Aorta (tissue), 5 donors: ENCODE data around the gene NIPAL3. TPM values are rescaled to one million over a fixed set of nuclear protein-coding genes. Genes with fewer than 3 reads are reported as not detected.

ENCODE experiments used
- ATAC-seq: fragments of 200-7000 bp; cut with Tn5 transposase; one replicate; pipeline ENCODE4 v1.9.1; 2022; ENCODE audit warnings: moderate library complexity; ENCODE audit not compliant: low FRiP score
- DNase-seq, 2 donors: peaks; one replicate each; pipeline ENCODE4 v3.0.0-alpha.2; 2020
- H3K27ac ChIP-seq, 2 donors: one replicate each; pipeline ENCODE4 v1.5.1; 2013; ENCODE audit warnings: low read length in 2 of 2, mild to moderate bottlenecking in 2 of 2, moderate library complexity in 2 of 2, control low read depth in 1 of 2, inconsistent platforms in 1 of 2, low read depth in 1 of 2
- H3K27me3 ChIP-seq, 2 donors: one replicate each; pipeline ENCODE4 v1.6.1; 2013; ENCODE audit warnings: control low read depth in 1 of 2, low read length in 1 of 2, mild to moderate bottlenecking in 1 of 2, moderate library complexity in 1 of 2; ENCODE audit not compliant: insufficient read depth in 2 of 2, control insufficient read depth in 1 of 2
- H3K36me3 ChIP-seq, 2 donors: one replicate each; pipeline ENCODE4 v1.6.1; 2013; ENCODE audit warnings: control low read depth in 1 of 2, low read length in 1 of 2, mild to moderate bottlenecking in 1 of 2; ENCODE audit not compliant: insufficient read depth in 2 of 2, control insufficient read depth in 1 of 2
- H3K4me1 ChIP-seq, 2 donors: one replicate each; pipeline ENCODE4 v1.6.1; 2013; ENCODE audit warnings: low read length in 2 of 2, control low read depth in 1 of 2, mild to moderate bottlenecking in 1 of 2, moderate library complexity in 1 of 2; ENCODE audit not compliant: insufficient read depth in 2 of 2, control insufficient read depth in 1 of 2
- H3K4me3 ChIP-seq, 2 donors: one replicate each; pipeline ENCODE4 v1.5.1; 2013; ENCODE audit warnings: low read length in 2 of 2, control low read depth in 1 of 2, mild to moderate bottlenecking in 1 of 2
- H3K9me3 ChIP-seq: one replicate; pipeline ENCODE4 v1.6.1; 2013; ENCODE audit warnings: mild to moderate bottlenecking, low read length; ENCODE audit not compliant: control insufficient read depth
- WGBS, 2 donors: extraction: QIAGEN DNeasy Blood & Tissue Kit; methylation state at CpG; one replicate each; pipeline ENCODE4 v1.1.7; 2013; 5-methylcytosine and 5-hydroxymethylcytosine counted together
- intact Hi-C, 2 donors: fragments of 100-400 bp; cut with DNase I; formaldehyde crosslinking; loops; one replicate each; pipeline versions ENCODE4 v1.14.2 to v1.15.0; 2022
- long read RNA-seq, 2 donors: library from polyadenylated mRNA; unstranded; transcript quantifications; one replicate each; pipeline ENCODE4 v2.0.0, GENCODE V29; 2020 to 2021
- polyA plus RNA-seq, 2 donors: library from polyadenylated mRNA; stranded (reverse); fragments of 200-250 nt; gene quantifications; one replicate each; pipeline ENCODE4 v1.2.3, GENCODE V29; 2013
- total RNA-seq, 2 donors: library from RNA; stranded (reverse); fragmentation: NEBNext Ultra II Directional; extraction: Animal tissue kit (Norgen Biotek cat#: 25700); gene quantifications; one replicate each; pipeline ENCODE4 v1.2.1, GENCODE V29; 2021
- donor health status: healthy with polysubstance abuse.
- donor health status: Bipolar disorder and iron deficiency.
- donor health status: DM: no; HTN: no; CAD: no.
- donor health status: DM: no; HTN: no; CAD: no.
- donor health status: DM: yes; HTN: yes; CAD: no.

Gene NIPAL3
- 10 to 100 TPM in 1 of 2 donors, 1 to 10 TPM in 1; 9.8 to 13.0 TPM for total RNA-seq
- polyA plus RNA-seq: 1 to 10 TPM; 6.3 to 6.7 TPM
- long read RNA-seq, donor 1, partial matches to known transcripts: 0 of 17 reads
- long read RNA-seq, donor 1, other reads (novel, unspliced or antisense): 11 of 17 reads
- long read RNA-seq, donor 2, partial matches to known transcripts: 1 of 6 reads
- long read RNA-seq, donor 2, other reads (novel, unspliced or antisense): 2 of 6 reads

DNA sequence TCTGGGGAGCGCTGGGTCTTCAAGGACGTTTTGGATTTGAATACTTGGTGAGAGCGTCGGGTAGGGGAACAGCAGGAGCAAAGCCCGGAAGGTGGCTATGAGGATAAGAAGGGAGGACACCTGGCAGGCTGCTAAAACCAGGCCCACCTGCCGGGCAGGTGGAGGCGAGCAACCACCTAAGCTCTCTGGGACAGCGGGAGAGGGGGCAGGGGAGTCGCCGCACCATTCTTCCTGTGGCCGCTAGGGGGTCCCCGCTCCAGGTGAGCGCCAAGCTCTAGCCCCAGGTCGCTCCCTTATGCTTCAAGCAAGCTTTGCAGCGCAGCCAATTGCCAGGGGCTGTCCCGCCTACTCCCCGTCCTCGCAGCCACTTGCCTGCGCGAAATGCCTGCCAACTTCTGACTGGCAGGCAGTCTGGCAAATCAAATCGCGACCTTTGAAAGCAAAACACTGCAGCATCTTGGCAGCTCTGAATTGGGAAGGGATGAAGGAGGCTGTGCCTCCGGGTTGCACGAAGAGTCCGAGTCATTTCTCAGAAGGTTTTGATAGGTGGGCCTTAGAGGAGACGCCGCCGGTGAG is at the start of gene NIPAL3:
Gene NIPAL3, plus strand, starts transcription at position 469 of the 576 bp plus-strand sequence. CDS start 3,746 bp downstream, outside the sequence.
- 3 to 4% methylated on average over 28 of the region's 28 CpGs for WGBS, 2 donors
- H3K4me1 ChIP-seq: no peaks in the 10 kb centered on the region

DNA sequence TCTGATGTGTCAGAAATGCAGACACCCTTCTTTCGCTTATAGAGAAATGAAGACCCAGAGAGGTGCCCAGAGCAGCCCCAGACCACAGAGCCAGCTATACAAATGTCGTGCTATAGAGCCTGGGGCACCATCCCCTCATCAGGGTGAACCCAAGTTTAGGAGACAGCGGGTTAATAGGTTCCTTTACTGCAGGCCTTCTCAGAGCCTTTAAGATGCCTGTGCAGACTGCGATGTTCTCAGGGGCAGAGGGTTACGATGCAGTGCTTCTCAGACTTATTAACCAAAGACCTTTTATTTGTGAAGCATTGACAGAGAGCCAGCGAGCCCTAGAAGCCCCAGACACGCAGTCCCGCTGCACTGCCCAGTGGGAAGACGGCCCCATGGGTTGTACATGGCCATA is 48.9 kb upstream of the NIPAL3 start:
- 97% methylated on average over 9 of the region's 9 CpGs for WGBS, 2 donors
- no peaks in the 10 kb centered on the region for H3K4me1 ChIP-seq
- H3K27me3 ChIP-seq: no peaks in the 10 kb centered on the region

More for the DNA sequence above, at the start of gene NIPAL3:
- ATAC-seq (peak; percentile 95), DNase-seq (peak; percentile 97 to 99)
- H3K36me3 ChIP-seq: no peaks in the 10 kb centered on the region
- no peaks in the 10 kb centered on the region for H3K9me3 ChIP-seq
- no peaks in the 10 kb centered on the region for H3K27me3 ChIP-seq
- intact Hi-C loops: loop anchor here in 1 of 2 donors (10.0 kb wide), 1 partner anchor 229 kb away; the partner anchor contains the start of gene SRRM1
- H3K27ac ChIP-seq: no peak within 1 kb of the TSS
- peak within 1 kb of the TSS; percentile 49 to 67 for H3K4me3 ChIP-seq

GRCh38 chr1:24369199-24369598 is 46.4 kb upstream of the NIPAL3 start:
- H3K9me3 ChIP-seq: no peaks in the 10 kb centered on the region
- peaks cover 0 to 2% of the 10 kb centered on the region in 2 donors for H3K36me3 ChIP-seq
- no peak overlapping the region for H3K27ac ChIP-seq
- no peak overlapping the region for H3K4me3 ChIP-seq
- intact Hi-C loops: no loop called here
- peak; percentile 68 for ATAC-seq
- no peaks in the 10 kb centered on the region for H3K27me3 ChIP-seq
- no peaks in the 10 kb centered on the region for H3K4me1 ChIP-seq
- 33 to 82% methylated on average over 4 of the region's 4 CpGs for WGBS, 2 donors
- DNase-seq: peak in 1 of 2 donors; percentile 82

More for the DNA sequence above, 48.9 kb upstream of the NIPAL3 start:
- no peak overlapping the region for H3K27ac ChIP-seq
- H3K9me3 ChIP-seq: no peaks in the 10 kb centered on the region
- intact Hi-C loops: no loop called here
- H3K36me3 ChIP-seq: no peaks in the 10 kb centered on the region
- no peak for DNase-seq
- no peak overlapping the region for H3K4me3 ChIP-seq
- no peak for ATAC-seq

GRCh38 chr1:24369801-24370200 is 45.8 kb upstream of the NIPAL3 start:
- DNase-seq: no peak
- intact Hi-C loops: no loop called here
- peaks cover 0 to 2% of the 10 kb centered on the region in 2 donors for H3K36me3 ChIP-seq
- H3K27me3 ChIP-seq: no peaks in the 10 kb centered on the region
- 91 to 92% methylated on average over 4 of the region's 4 CpGs for WGBS, 2 donors
- no peaks in the 10 kb centered on the region for H3K9me3 ChIP-seq
- ATAC-seq: no peak
- H3K4me3 ChIP-seq: no peak overlapping the region
- no peaks in the 10 kb centered on the region for H3K4me1 ChIP-seq
- no peak overlapping the region for H3K27ac ChIP-seq

DNA sequence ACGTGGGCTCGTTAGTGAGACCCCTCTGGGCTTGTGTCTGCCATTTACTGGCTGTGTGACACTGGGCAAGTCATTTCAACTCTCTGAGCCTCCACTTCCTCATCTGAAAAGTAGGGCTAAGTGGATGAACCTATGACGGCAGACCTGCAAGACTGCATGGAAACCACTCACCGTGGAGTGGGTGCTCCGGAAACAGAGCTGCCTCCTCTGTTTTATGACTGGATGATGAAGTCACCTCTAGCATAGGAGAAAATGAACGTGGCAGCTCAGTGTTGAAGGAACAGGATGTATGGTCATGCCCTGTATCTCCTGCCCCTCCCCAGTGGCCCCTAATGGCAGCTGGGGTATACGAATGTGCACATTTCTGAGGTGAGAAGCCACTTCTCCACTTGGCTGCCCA is 42.6 kb upstream of the NIPAL3 start:
- WGBS, 2 donors: 89% methylated on average over 7 of the region's 7 CpGs
- Histone ChIP-seq H3K27me3 (no peaks in the 10 kb centered on the region), H3K4me1 (no peaks in the 10 kb centered on the region), H3K36me3 (peaks cover 0 to 4% of the 10 kb centered on the region in 2 donors), H3K4me3 (no peak overlapping the region), H3K9me3 (no peaks in the 10 kb centered on the region), H3K27ac (no peak overlapping the region)
- intact Hi-C loops: no loop called here
- ATAC-seq: no peak
- no peak for DNase-seq

DNA sequence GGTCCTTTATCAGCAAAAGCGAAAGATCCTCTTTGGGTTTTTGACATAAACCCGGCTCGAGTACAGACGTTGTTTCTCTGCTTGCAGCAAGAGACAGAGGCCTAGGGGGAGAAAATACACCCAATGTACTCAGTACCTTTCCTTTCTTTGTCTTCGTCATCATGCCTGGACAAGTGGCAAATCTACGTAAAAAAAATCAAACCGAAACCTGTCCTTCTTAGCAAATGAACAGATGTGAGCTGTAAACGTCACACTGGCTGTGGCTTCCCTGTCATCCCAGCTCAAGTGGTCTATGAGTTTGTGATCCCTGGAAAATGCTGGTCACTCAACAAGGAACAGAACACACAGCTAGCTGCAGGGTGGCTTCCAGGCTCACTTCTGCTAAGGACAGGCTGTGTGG is 41.9 kb upstream of the NIPAL3 start:
- WGBS, 2 donors: 90 to 93% methylated on average over 8 of the region's 8 CpGs
- Histone ChIP-seq H3K36me3 (peaks cover 0 to 4% of the 10 kb centered on the region in 2 donors), H3K27me3 (no peaks in the 10 kb centered on the region), H3K27ac (no peak overlapping the region), H3K4me1 (no peaks in the 10 kb centered on the region), H3K4me3 (no peak overlapping the region), H3K9me3 (no peaks in the 10 kb centered on the region)
- ATAC-seq: no peak
- DNase-seq: no peak
- intact Hi-C loops: no loop called here

- WGBS, 2 donors: 68 to 79% methylated on average over 13 of the region's 13 CpGs
These were observed 40.5 kb upstream of the NIPAL3 start for GRCh38 chr1:24374891-24375786.

GRCh38 chr1:24379733-24380315 is 35.8 kb upstream of the NIPAL3 start:
- Histone ChIP-seq H3K36me3 (peaks cover 3 to 4% of the 10 kb centered on the region in 2 donors), H3K4me3 (no peak overlapping the region), H3K4me1 (no peaks in the 10 kb centered on the region), H3K27me3 (no peaks in the 10 kb centered on the region), H3K27ac (no peak overlapping the region), H3K9me3 (no peaks in the 10 kb centered on the region)
- WGBS, 2 donors: 87 to 89% methylated on average over 8 of the region's 8 CpGs
- intact Hi-C loops: no loop called here
- DNase-seq (no peak), ATAC-seq (no peak)

More at GRCh38 chr1:24374891-24375786, 40.5 kb upstream of the NIPAL3 start:
- no peaks in the 10 kb centered on the region for H3K4me1 ChIP-seq
- no peak for ATAC-seq
- H3K9me3 ChIP-seq: no peaks in the 10 kb centered on the region
- DNase-seq: no peak
- H3K27ac ChIP-seq: no peak overlapping the region
- no peaks in the 10 kb centered on the region for H3K27me3 ChIP-seq
- H3K4me3 ChIP-seq: no peak overlapping the region
- H3K36me3 ChIP-seq: peaks cover 0 to 4% of the 10 kb centered on the region in 2 donors
- intact Hi-C loops: no loop called here
